ENCODE measurements around the gene TUBGCP6.

DNA sequence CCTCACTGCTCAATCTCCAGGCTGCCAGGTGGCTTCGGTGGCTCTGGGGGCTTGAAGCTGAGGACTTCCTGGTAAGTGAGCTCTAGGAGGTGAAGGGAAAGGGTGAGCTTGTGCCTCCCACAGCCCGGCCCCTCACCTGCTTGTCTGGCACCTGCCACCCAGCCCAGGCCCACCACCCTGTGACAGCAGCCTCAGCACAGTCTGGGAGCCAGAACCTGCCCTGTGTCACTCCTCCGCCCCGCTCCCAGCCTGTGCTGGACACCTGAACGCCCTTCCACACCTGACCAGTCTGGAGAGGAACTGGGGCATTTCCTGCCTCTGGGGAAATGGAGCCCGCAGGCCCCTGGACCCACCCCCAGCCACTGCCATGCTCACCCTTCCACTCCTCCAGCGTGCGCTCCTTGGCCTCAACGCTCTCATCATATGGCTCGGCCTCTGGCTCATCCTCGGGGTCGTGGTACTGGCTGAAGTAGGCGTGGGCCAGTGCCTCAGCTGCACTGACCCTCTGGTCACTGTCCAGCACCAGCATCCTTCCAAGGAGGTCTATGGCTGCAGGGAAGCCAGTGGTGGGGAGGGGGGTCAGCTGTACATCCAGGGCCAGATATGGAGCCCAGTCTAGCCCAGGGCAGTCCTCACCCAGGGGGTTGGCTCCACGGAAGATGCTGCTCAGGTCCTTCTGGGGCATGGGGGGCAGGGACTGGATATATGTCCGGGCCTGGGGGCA, 20.3 kb upstream of the TUBGCP6 start:
- TF ChIP-seq, protein P1, sequence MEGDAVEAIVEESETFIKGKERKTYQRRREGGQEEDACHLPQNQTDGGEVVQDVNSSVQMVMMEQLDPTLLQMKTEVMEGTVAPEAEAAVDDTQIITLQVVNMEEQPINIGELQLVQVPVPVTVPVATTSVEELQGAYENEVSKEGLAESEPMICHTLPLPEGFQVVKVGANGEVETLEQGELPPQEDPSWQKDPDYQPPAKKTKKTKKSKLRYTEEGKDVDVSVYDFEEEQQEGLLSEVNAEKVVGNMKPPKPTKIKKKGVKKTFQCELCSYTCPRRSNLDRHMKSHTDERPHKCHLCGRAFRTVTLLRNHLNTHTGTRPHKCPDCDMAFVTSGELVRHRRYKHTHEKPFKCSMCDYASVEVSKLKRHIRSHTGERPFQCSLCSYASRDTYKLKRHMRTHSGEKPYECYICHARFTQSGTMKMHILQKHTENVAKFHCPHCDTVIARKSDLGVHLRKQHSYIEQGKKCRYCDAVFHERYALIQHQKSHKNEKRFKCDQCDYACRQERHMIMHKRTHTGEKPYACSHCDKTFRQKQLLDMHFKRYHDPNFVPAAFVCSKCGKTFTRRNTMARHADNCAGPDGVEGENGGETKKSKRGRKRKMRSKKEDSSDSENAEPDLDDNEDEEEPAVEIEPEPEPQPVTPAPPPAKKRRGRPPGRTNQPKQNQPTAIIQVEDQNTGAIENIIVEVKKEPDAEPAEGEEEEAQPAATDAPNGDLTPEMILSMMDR (conservative IDR thresholded peaks at IDR 0.05; ENCODE audit: low read depth in 2 of 2): no peak
- TF ChIP-seq, protein P2, sequence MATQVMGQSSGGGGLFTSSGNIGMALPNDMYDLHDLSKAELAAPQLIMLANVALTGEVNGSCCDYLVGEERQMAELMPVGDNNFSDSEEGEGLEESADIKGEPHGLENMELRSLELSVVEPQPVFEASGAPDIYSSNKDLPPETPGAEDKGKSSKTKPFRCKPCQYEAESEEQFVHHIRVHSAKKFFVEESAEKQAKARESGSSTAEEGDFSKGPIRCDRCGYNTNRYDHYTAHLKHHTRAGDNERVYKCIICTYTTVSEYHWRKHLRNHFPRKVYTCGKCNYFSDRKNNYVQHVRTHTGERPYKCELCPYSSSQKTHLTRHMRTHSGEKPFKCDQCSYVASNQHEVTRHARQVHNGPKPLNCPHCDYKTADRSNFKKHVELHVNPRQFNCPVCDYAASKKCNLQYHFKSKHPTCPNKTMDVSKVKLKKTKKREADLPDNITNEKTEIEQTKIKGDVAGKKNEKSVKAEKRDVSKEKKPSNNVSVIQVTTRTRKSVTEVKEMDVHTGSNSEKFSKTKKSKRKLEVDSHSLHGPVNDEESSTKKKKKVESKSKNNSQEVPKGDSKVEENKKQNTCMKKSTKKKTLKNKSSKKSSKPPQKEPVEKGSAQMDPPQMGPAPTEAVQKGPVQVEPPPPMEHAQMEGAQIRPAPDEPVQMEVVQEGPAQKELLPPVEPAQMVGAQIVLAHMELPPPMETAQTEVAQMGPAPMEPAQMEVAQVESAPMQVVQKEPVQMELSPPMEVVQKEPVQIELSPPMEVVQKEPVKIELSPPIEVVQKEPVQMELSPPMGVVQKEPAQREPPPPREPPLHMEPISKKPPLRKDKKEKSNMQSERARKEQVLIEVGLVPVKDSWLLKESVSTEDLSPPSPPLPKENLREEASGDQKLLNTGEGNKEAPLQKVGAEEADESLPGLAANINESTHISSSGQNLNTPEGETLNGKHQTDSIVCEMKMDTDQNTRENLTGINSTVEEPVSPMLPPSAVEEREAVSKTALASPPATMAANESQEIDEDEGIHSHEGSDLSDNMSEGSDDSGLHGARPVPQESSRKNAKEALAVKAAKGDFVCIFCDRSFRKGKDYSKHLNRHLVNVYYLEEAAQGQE (IDR thresholded peaks at IDR 0.05; ENCODE audit: unreplicated experiment): no peak
